ENCODE data around the gene CCDC47.

DNA sequence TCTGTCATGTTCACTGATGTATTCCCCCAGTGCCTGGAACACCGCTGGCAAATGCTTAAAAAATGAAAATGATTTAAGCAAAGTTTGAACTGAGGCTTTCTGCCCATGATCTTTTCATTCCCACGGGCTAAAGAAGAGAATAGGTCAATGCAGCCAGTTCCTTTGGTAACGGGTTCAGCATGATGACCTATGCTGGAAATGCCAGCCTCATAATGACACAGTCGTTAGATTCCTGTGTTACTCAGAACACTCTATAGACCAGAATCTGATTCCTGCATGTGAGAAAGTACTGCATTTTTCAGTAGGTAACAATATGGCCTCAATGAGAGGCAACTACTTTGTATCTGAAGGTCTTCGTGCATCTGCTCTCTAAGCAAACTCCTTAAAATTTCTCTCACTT lies 54.4 kb downstream of the CCDC47 start:
- TF ChIP-seq, protein P1, sequence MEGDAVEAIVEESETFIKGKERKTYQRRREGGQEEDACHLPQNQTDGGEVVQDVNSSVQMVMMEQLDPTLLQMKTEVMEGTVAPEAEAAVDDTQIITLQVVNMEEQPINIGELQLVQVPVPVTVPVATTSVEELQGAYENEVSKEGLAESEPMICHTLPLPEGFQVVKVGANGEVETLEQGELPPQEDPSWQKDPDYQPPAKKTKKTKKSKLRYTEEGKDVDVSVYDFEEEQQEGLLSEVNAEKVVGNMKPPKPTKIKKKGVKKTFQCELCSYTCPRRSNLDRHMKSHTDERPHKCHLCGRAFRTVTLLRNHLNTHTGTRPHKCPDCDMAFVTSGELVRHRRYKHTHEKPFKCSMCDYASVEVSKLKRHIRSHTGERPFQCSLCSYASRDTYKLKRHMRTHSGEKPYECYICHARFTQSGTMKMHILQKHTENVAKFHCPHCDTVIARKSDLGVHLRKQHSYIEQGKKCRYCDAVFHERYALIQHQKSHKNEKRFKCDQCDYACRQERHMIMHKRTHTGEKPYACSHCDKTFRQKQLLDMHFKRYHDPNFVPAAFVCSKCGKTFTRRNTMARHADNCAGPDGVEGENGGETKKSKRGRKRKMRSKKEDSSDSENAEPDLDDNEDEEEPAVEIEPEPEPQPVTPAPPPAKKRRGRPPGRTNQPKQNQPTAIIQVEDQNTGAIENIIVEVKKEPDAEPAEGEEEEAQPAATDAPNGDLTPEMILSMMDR (IDR thresholded peaks at IDR 0.05; ENCODE audit: insufficient read depth, low read depth, low read length), result no peak
- TF ChIP-seq EZH2 (IDR thresholded peaks at IDR 0.05; ENCODE audit: insufficient read depth, low read length), result no peak
